GM15510 (cell line): Measurements from ENCODE around the gene PFDN4.

Experiments used
- POLR2A ChIP-seq: IDR thresholded peaks from 3 replicates; pipeline ENCODE4 v1.6.1; 2011; ENCODE audit warnings: borderline replicate concordance; ENCODE audit not compliant: insufficient read length; ENCODE audit errors: extremely low read depth

The PFDN4 gene

DNA sequence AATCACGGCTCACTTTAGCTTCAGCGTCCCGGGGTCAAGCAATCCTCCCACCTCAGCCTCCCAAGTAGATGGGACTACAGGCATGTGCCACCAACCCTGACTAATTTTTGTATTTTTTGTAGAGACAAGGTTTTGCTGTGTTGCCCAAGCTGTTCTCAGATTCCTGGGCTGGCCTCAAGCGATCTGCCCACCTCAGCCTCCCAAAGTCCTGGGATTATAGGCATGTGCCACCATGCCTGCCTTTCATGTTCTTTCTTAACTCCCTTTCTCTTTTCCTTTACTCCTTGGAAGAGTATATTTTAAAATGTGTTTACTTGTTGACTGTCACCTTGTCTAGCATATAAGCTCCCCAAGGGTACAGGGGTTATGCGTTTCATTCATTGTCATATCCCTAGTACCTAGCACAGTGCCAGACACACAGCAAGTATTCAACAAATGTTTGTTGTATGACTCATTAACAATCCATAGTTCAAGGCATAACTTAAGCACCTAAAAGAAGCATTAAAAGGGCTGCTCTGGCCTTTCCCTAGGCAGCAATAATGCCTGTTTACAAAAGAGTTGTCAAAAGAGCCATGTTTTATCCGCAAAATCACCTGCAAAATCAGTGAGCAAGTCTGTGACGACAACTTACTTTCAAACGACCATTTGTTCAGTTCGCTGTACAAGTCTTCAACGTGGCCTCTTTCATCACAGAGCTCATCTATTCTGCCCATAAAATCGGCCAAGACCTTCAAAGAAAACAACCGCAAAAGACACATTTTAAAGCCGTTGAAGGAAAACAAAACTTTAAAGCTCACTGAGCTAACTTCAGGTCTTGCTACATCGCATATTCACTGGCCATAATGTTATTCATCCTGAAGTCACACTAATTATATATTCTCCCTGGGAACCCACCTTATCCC is 38.7 kb upstream of the PFDN4 start:
- TF ChIP-seq POLR2A, result no peak

DNA sequence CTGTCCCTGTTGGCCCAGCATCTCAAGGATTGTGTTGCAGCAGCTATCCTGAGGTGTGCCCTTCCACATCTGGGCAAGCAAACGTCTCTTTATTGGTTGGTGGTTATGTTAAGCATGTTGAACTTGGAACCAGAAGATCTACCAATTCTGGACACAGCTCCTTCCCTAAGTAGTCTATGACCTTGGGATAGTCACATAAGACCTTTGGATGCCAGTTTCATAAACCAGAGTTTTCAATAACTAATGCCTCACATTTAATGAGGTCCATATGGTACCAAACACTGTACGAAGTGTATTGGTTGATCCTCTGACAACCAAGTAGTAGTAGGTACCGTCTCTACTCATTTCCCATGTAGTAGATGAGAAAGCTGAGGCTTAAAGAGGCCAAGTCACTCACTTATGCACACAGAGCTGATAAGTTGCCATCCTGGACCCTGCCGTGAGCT is 37.8 kb upstream of the PFDN4 start:
- no peak for TF ChIP-seq POLR2A

DNA sequence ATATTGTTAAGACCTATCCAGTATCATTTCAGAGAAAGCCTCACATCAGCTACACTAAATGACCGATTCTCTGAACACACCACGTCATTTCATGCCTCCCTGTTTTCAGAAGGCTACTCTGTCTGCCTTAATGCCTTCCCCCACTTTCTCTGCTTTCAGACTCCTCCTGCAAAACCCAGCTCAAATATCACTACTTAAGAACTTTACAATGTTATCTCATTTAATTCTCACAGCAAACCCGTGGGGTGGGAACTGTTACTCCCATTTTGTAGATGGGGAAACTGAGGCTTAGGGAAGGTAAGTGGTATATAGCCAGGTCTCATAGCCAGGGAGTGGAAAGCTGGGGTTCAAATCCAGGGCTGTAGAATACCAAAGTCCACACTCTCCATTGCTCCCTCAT is 36.9 kb upstream of the PFDN4 start:
- TF ChIP-seq POLR2A, result no peak

DNA sequence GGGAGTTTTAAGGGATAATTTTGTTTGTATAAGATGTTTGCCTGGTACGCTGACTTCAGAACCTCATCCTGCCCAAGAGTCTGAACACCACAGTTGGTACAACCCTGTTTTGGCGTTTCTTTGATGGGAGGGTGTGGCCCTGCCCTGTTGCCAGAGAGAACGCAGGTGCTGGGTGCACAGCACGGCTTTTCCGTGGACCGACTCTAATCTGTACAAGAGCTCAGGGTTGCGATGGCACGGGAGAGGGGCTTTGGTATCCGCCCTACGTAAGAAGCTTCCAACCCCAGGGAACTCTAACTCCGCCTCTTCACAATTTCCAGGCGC is 35.4 kb upstream of the PFDN4 start:
- no peak for TF ChIP-seq POLR2A

DNA sequence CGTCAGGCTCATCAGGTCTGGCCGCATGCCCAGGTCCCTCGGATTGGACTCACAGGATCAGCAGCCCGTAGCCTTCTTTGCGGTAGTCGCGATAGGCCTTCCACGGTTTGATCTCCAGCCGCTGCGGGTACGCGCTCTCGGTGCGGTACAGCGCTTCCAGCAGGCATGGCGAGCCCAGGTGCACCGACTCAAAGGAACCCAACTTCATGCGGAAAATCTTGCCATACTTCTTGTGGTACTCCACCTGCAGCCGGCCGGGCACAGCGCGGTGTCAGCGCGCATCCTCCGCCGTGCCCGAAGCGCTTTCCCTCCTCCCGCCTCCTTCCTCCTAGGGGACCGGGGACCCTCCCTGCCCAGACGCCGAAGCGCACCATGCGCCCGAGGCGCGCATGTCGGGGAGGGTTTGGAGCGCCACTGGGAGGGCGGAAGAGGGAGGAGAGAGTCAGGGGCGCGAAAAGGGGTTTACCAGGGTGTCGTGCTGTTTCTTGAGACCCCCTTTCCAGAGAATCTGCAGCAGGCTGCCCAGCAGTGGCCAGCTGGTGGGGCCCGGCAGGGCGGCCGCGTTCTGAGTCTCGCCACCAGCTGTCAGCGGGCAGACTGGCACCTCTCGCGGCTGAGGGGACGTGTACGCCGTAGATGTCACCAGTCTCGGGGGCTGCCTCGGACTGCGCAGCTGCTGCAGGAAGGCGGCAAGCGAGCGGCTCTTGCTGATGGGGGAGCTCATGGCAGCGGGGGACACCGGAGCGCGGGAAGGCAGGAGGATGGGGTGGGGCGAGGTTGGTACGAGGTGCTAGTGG is 34.8 kb upstream of the PFDN4 start:
- no peak for TF ChIP-seq POLR2A

DNA sequence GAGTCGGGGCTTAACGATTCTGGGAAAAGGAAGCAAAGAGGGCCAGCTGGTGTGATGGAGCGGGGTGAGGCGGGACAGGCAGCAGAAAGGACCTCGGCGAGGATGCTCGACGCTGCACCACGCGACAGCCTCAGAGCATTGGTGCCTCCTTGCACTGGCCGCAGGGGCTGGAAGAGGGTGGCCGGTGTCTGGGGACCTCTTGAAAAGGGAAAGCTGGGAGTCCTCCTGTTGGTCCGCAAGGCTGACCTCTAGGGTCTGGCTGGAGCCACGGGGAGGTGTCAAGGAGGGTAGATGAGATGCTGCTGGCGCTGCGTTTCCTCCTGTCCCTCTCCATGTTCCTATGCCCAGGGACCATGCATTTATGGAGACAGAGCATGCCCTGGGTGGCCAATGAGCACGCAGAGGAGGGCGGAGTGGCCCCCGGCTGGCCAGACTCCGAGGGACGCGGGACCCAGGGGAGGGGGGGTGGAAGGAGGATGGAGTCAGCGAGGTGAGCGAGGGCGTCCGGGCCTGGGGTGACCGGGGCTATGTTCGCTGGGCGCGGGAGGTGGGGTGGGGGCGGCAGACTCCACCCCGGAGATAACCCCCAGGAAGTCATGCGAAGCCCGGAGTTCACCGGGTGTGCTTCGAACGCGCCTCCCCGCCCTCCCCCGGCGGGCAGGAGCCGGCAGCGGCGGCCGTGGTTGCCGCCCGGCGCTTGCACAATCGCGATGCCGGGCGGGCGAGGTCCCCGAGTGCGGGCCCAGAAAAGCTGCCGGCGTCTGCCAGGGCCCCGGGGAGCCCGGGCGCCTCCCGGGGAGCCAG is 34.0 kb upstream of the PFDN4 start, which contains the start of gene CYP24A1:
TSS of gene CYP24A1 (minus strand) at position 334 of the 804 bp plus-strand sequence. CDS start 407 bp downstream, outside the sequence.
- TF ChIP-seq POLR2A, result no peak

DNA sequence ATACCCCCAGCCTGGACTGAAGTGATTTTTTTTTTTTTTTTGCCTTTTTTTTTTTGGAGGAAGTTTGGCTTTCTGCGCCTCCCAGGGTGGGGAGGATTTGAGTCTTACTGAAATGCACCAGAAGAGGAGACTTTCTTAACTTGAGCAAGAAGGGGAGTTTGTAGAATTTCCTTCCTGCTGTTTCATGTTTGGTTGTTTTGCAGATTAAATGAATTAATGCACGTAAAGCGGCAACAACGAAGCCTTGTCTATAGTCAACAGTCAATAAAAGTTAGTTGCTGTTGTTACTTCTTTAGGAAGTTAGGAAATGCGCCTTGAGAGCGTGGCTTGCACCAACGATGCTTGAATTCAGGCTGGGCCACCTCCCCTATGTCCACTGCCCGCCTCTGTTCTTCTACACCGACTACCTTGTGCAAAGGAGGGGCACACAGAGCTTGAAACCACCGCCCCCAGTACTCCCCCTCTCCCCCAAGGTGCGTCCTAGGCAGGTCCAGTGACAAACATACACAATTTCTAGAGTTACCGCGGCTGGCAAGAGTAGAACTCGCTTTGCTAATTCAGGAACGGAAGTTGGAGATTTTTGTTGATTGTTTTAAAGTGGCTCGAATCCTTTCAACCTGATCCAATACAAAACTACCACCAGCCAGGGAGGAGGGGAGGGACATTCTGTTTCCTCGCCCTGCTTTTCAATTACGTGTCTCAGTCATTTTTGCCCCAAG is 33.3 kb upstream of the PFDN4 start:
- no peak for TF ChIP-seq POLR2A

DNA sequence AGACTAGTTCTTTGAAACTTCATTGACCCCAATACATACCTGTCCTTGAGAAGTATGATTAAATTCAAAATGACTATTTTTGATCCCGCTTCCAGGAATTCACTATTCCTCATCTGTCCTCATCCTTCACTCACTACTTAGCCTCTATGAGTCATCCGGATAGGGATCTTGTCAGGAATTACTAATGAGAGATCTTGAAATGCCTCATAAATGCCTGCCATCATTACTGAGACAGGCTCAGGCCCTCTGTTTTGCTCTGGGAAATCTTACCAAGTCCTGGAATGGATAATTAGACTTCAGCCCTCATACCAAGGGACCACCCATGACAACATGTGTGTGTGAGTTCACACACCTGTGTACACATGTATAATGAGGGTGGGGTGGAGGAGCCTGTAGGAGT is 31.3 kb upstream of the PFDN4 start:
- no peak for TF ChIP-seq POLR2A

DNA sequence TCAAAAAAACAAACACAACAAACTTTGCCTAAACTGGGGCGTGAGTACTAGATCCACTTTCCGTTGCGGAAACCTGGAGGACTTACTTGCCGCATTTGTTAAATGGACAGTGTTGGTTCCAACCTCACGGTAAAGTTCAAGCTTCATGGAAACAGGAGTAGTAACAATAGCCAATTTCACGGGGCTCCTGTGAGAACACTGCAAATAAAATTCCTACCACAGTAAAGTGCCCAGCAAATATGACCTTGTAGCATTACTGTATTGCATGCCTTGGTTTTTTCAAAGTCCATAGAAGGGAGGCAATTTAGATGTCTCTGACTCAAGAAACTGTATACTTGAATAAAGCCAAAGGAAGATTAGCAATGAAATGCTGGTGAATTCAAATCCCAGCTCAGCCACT is 30.5 kb upstream of the PFDN4 start:
- no peak for TF ChIP-seq POLR2A

DNA sequence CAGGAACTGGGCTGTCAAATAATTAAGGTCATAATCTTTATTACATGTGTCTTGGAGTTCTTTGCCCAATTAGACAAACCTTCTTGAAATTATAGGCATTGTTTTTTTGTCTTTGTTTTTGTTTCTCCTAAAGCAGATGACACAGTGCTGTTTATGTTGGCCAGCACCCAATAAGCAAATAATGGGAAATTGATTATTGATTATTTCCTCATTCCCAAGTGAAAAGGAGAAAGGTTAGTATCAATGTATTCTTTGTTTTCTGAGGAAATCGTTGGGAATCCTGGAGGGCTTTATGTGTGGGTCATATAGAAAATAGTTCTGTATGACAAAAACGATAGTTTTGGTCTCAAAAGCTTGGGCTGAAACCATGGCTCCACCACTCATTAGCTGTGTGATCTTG is 29.6 kb upstream of the PFDN4 start:
- TF ChIP-seq POLR2A, result no peak

DNA sequence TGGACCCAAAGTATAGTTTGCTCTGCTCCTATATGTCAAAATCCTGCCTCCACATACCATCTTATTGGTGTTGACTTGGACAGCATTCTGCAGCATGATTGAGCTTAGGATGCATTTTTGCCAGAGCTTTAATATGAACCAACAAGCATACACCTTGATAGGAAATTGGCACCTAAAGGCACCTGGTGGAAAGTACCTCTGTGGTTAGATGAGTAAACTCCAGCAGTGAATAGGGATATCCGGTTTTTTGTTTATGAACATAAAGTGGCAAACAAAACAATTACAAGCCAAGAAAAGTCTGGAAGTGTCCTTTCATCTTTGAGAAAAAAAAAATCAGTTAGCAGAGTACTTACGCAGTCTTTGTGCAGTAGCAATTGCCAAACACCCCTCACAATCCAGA is 27.9 kb upstream of the PFDN4 start:
- TF ChIP-seq POLR2A, result no peak

DNA sequence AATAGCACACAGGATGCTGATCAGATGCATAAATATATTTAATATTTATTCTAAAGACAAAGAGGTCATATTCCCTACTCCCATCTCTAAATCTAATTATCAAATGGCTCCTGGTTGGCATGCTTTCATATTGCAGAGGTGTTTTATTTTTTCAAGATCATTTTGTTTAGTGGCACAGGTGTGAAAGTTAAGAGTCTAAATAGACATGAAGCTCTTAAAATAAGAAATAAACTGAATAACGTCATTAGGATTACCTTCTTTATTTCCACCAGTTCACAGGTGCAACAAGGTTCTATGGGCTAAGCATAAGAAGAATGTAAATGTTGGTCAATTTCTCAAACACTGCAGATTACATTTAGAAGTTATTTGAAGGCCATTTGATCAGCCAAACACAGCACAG is 27.0 kb upstream of the PFDN4 start:
- TF ChIP-seq POLR2A, result no peak

DNA sequence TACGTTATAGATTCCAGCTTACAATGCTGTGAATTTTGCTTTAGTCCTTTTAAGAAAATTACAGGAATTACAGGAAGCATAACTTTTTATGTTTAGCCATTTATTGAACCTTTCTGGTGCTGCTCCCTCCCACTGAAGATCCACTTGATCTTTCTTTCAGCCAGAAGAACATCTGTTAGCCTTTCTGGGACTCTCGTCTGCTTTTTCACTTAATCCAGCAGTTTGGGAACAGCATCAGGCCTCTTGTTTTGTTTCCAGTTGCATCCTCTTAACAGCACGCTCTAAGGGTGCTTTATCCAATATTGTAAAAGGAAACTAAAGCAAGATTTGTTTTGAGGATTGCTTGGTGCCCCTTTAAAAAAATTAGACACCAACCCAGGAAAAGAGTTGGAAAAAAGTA is 23.8 kb upstream of the PFDN4 start:
- TF ChIP-seq POLR2A, result no peak

DNA sequence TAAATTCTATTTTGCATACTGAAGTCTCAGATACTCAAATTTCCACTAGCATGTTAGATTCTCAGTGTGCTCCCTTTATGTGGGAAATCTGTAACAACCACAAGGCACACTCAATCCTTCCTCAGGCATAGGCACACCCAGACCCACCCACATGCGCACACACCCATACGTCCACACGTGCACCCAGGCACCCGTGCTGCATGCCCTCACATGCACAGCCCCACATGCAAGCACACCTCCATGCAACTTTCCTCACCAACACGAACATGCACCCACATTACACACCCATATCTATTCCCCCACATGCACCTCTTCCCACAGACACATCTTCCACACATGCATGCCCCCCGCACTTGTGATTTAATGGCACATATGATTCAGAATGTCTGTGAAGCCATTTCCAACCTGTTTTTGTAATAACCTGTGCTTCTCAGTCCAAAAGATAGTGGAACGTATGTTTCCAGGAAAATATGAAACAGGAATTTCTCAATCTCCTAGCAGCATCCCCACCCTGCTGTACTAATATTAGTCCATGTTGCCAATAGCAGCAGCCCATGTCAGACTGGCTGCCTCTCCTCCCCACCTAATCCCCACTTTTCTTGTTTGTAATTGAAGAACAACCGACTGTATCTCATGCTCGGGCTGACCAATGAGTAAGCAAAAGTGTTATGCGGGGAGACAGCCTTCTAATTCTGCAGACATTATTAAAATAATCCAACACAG is 22.8 kb upstream of the PFDN4 start:
- no peak for TF ChIP-seq POLR2A
